HG02938 (cell line): ENCODE data around the gene RCN2.

Experiments used
- ATAC-seq: cut with Tn5 transposase; IDR thresholded peaks from one replicate; pipeline ENCODE4 v1.9.1; 2021; ENCODE audit warnings: mild to moderate bottlenecking, moderate library complexity; ENCODE audit not compliant: unreplicated experiment

Gene RCN2

GRCh38 chr15:76991741-76992645 lies 60.4 kb downstream of the RCN2 start:
- no peak for ATAC-seq

- no peak for ATAC-seq
These were observed 61.7 kb downstream of the RCN2 start for GRCh38 chr15:76993114-76993725.

- no peak for ATAC-seq
These were observed 62.5 kb downstream of the RCN2 start for GRCh38 chr15:76994001-76994400.

GRCh38 chr15:76994496-76994895 lies 62.9 kb downstream of the RCN2 start:
- ATAC-seq = no peak

GRCh38 chr15:76994971-76995945 lies 63.7 kb downstream of the RCN2 start, which contains the start of gene PSTPIP1:
Gene PSTPIP1, plus strand, starts transcription at chr15:76995126. Its CDS starts 448 bp downstream, at chr15:76995574.
- ATAC-seq = peak; percentile 42

GRCh38 chr15:76996076-76996525 lies 64.6 kb downstream of the RCN2 start:
- no peak for ATAC-seq

GRCh38 chr15:76996526-76997401 lies 65.2 kb downstream of the RCN2 start:
- ATAC-seq = no peak

- ATAC-seq = no peak
These were observed 67.2 kb downstream of the RCN2 start for GRCh38 chr15:76998663-76999285.

- ATAC-seq = no peak
These were observed 68.4 kb downstream of the RCN2 start for GRCh38 chr15:76999996-77000395.

- ATAC-seq = no peak
These were observed 69.8 kb downstream of the RCN2 start for GRCh38 chr15:77001351-77001750.

- no peak for ATAC-seq
These were observed 70.4 kb downstream of the RCN2 start for GRCh38 chr15:77001966-77002365.

- ATAC-seq = no peak
These were observed 70.9 kb downstream of the RCN2 start for GRCh38 chr15:77002436-77002835.

- peak; percentile 49 for ATAC-seq
These were observed 71.7 kb downstream of the RCN2 start for GRCh38 chr15:77002954-77003912.
